K562 (cell line): Measurements from ENCODE around the gene CAMSAP3. TPM values are rescaled to one million over a fixed set of nuclear protein-coding genes. Genes with fewer than 3 reads are reported as not detected.

ENCODE experiments used
- HMG20A ChIP-seq: fragments of 450-650 bp; formaldehyde crosslinking; conservative IDR thresholded peaks from 2 replicates; pipeline ENCODE4 v1.4.0; 2020; ENCODE audit warnings: mild to moderate bottlenecking, mixed read lengths
- SMAD1 ChIP-seq: fragments of 150-350 bp; IDR thresholded peaks from 2 replicates; pipeline ENCODE4 v1.6.1; 2014; ENCODE audit warnings: low read length, low read depth; ENCODE audit not compliant: partially characterized antibody
- ZNF644 ChIP-seq: fragments of 200-800 bp; sonication (Bioruptor generic); IDR thresholded peaks from 2 replicates; pipeline ENCODE4 v1.6.1; 2016; ENCODE audit warnings: low read depth, missing genetic modification characterization, missing compliant biosample characterization
- polyA plus RNA-seq, 8 experiments: library from polyadenylated mRNA; depleted of rRNA in 4 of 8; stranded (reverse) in 5 of 8; unstranded in 3 of 8; fragments of >200 nt; fragmentation: Nextera tagmentation in 2 of 8; fragmentation: Illumina TruSeq in 1 of 8; extraction: Ambion mirVana in 2 of 8; extraction: Trizol in 1 of 8; gene quantifications; 2 replicates each; pipeline versions ENCODE4 v1.2.1 to v1.2.3, GENCODE V29; 2011 to 2014; ENCODE audit warnings: inconsistent platforms in 1 of 8, missing spikeins in 1 of 8
- total RNA-seq, 7 experiments: library from RNA; depleted of rRNA in 6 of 7; stranded (reverse); fragments of >200 nt in 6 of 7; fragmentation: Illumina TruSeq in 2 of 7; extraction: Trizol in 2 of 7; gene quantifications; 2 replicates each; pipeline versions ENCODE4 v1.2.1 to v1.2.3, GENCODE V29; 2011 to 2021; ENCODE audit warnings: low replicate concordance in 1 of 7
- TF ChIP-seq, protein P1 (sequence below): fragments of 450-650 bp; IDR thresholded peaks from 2 replicates; pipeline ENCODE4 v1.6.1; 2016; ENCODE audit warnings: low read depth
- TF ChIP-seq, protein P2 (sequence below): fragments of 450-650 bp; IDR thresholded peaks from 2 replicates; pipeline ENCODE4 v1.6.1; 2016; ENCODE audit warnings: mild to moderate bottlenecking

Gene CAMSAP3
- total and polyA plus RNA-seq, 9 of the 15 experiments (the other 6 are each of a cell fraction or from before 2014, with no cell fraction given) = 0.01 to 0.89 (median 0.22) TPM; not detected in 1

DNA sequence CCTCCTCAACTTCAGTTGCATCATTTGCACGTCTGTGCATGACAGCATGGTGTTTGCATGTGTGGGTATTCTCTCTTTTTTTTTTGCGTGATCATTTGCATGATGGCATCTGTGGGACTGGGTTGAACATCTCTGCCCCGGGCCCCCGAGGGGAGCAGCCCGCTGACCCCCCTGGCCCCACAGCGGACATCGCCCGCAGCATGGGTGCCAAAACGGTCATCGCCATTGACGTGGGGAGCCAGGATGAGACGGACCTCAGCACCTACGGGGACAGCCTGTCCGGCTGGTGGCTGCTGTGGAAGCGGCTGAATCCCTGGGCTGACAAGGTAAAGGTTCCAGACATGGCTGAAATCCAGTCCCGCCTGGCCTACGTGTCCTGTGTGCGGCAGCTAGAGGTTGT lies 37.0 kb upstream of the CAMSAP3 start (continued):
- TF ChIP-seq, protein P1, sequence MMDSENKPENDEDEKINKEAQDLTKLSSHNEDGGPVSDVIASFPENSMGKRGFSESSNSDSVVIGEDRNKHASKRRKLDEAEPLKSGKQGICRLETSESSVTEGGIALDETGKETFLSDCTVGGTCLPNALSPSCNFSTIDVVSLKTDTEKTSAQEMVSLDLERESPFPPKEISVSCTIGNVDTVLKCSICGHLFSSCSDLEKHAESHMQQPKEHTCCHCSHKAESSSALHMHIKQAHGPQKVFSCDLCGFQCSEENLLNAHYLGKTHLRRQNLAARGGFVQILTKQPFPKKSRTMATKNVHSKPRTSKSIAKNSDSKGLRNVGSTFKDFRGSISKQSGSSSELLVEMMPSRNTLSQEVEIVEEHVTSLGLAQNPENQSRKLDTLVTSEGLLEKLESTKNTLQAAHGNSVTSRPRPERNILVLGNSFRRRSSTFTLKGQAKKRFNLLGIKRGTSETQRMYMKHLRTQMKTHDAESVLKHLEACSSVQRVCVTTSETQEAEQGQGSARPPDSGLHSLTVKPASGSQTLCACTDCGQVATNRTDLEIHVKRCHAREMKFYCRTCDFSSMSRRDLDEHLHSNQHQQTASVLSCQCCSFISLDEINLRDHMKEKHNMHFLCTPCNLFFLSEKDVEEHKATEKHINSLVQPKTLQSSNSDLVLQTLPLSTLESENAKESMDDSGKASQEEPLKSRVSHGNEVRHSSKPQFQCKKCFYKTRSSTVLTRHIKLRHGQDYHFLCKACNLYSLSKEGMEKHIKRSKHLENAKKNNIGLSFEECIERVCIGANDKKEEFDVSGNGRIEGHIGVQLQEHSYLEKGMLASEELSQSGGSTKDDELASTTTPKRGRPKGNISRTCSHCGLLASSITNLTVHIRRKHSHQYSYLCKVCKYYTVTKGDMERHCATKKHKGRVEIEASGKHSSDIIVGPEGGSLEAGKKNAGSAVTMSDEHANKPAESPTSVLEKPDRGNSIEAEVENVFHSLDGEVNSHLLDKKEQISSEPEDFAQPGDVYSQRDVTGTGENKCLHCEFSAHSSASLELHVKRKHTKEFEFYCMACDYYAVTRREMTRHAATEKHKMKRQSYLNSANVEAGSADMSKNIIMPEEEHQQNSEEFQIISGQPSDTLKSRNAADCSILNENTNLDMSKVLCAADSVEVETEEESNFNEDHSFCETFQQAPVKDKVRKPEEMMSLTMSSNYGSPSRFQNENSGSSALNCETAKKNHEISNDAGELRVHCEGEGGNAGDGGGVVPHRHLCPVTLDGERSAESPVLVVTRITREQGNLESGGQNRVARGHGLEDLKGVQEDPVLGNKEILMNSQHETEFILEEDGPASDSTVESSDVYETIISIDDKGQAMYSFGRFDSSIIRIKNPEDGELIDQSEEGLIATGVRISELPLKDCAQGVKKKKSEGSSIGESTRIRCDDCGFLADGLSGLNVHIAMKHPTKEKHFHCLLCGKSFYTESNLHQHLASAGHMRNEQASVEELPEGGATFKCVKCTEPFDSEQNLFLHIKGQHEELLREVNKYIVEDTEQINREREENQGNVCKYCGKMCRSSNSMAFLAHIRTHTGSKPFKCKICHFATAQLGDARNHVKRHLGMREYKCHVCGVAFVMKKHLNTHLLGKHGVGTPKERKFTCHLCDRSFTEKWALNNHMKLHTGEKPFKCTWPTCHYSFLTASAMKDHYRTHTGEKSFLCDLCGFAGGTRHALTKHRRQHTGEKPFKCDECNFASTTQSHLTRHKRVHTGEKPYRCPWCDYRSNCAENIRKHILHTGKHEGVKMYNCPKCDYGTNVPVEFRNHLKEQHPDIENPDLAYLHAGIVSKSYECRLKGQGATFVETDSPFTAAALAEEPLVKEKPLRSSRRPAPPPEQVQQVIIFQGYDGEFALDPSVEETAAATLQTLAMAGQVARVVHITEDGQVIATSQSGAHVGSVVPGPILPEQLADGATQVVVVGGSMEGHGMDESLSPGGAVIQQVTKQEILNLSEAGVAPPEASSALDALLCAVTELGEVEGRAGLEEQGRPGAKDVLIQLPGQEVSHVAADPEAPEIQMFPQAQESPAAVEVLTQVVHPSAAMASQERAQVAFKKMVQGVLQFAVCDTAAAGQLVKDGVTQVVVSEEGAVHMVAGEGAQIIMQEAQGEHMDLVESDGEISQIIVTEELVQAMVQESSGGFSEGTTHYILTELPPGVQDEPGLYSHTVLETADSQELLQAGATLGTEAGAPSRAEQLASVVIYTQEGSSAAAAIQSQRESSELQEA = no peak
- no peak for TF ChIP-seq HMG20A (CRISPR knock-in tag)
- TF ChIP-seq, protein P2, sequence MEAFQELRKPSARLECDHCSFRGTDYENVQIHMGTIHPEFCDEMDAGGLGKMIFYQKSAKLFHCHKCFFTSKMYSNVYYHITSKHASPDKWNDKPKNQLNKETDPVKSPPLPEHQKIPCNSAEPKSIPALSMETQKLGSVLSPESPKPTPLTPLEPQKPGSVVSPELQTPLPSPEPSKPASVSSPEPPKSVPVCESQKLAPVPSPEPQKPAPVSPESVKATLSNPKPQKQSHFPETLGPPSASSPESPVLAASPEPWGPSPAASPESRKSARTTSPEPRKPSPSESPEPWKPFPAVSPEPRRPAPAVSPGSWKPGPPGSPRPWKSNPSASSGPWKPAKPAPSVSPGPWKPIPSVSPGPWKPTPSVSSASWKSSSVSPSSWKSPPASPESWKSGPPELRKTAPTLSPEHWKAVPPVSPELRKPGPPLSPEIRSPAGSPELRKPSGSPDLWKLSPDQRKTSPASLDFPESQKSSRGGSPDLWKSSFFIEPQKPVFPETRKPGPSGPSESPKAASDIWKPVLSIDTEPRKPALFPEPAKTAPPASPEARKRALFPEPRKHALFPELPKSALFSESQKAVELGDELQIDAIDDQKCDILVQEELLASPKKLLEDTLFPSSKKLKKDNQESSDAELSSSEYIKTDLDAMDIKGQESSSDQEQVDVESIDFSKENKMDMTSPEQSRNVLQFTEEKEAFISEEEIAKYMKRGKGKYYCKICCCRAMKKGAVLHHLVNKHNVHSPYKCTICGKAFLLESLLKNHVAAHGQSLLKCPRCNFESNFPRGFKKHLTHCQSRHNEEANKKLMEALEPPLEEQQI = no peak
- TF ChIP-seq ZNF644 (tag) = no peak
- no peak for TF ChIP-seq SMAD1
